GM23338 (cell line): Measurements from ENCODE around the gene MRPL48. TPM values are rescaled to one million over a fixed set of nuclear protein-coding genes. Genes with fewer than 3 reads are reported as not detected.
A peak's percentile ranks its signal among the peaks of the same experiment; 100 is the strongest.

Source experiments
- ATAC-seq: fragments of 200-7000 bp; cut with Tn5 transposase; 3 replicates; pipeline ENCODE4 v1.9.1; 2020
- DNase-seq: peaks from one replicate; pipeline ENCODE4 v3.0.0-alpha.2; 2015; ENCODE audit warnings: low spot score
- H2AFZ ChIP-seq: fragments of 200-600 bp; sonication (generic); 2 replicates; pipeline ENCODE4 v1.8.0; 2016; ENCODE audit warnings: antibody characterized with exemption, mild to moderate bottlenecking, moderate library complexity
- H3F3A ChIP-seq: fragments of 200-600 bp; sonication (generic); replicated peaks from 2 replicates; pipeline ENCODE4 v1.8.0; 2017; ENCODE audit warnings: antibody characterized with exemption, mixed run types, low read depth
- H3K27ac ChIP-seq: fragments of 200-600 bp; sonication (generic); 2 replicates; pipeline ENCODE4 v1.6.1; 2016; ENCODE audit warnings: low read depth
- H3K27me3 ChIP-seq: fragments of 200-600 bp; sonication (generic); 2 replicates; pipeline ENCODE4 v1.8.0; 2016; ENCODE audit warnings: mild to moderate bottlenecking, mixed run types, moderate library complexity; ENCODE audit not compliant: insufficient read depth
- H3K36me3 ChIP-seq: fragments of 200-600 bp; sonication (generic); 2 replicates; pipeline ENCODE4 v1.8.0; 2016; ENCODE audit warnings: mild to moderate bottlenecking; ENCODE audit not compliant: insufficient read depth
- H3K4me1 ChIP-seq: fragments of 200-600 bp; sonication (generic); 2 replicates; pipeline ENCODE4 v1.8.0; 2016; ENCODE audit warnings: mild to moderate bottlenecking, moderate library complexity; ENCODE audit not compliant: insufficient read depth
- H3K4me2 ChIP-seq: fragments of 200-600 bp; sonication (generic); 2 replicates; pipeline ENCODE4 v1.7.1; 2017; ENCODE audit warnings: mixed run types
- H3K4me3 ChIP-seq: fragments of 200-600 bp; sonication (generic); 2 replicates; pipeline ENCODE4 v1.6.1; 2016; ENCODE audit warnings: mixed run types
- H3K79me2 ChIP-seq: fragments of 200-600 bp; sonication (generic); replicated peaks from 2 replicates; pipeline ENCODE4 v1.8.0; 2017; ENCODE audit warnings: mild to moderate bottlenecking; ENCODE audit not compliant: insufficient read depth
- H3K9me2 ChIP-seq: fragments of 200-600 bp; sonication (generic); 2 replicates; pipeline ENCODE4 v1.8.0; 2017; ENCODE audit not compliant: insufficient read depth
- H4K20me1 ChIP-seq: fragments of 200-600 bp; sonication (generic); replicated peaks from 2 replicates; pipeline ENCODE4 v1.8.0; 2017; ENCODE audit warnings: mild to moderate bottlenecking; ENCODE audit not compliant: insufficient read depth
- H3K27ac Mint-ChIP-seq: 2 replicates; pipeline ENCODE4 v1.8.0; 2020; ENCODE audit warnings: inconsistent platforms, mild to moderate bottlenecking, moderate library complexity, mixed read lengths
- H3K27me3 Mint-ChIP-seq: 3 replicates; pipeline ENCODE4 v1.8.0; 2022; ENCODE audit warnings: low read depth, mild to moderate bottlenecking, moderate library complexity, mixed read lengths, inconsistent platforms; ENCODE audit not compliant: insufficient read depth, poor library complexity
- H3K36me3 Mint-ChIP-seq: 3 replicates; pipeline ENCODE4 v1.8.0; 2021; ENCODE audit warnings: low read depth, mild to moderate bottlenecking, inconsistent platforms, moderate library complexity, mixed read lengths
- H3K4me1 Mint-ChIP-seq: 3 replicates; pipeline ENCODE4 v1.8.0; 2020; ENCODE audit warnings: mild to moderate bottlenecking, inconsistent platforms, mixed read lengths
- H3K4me3 Mint-ChIP-seq: 3 replicates; pipeline ENCODE4 v1.8.0; 2021; ENCODE audit warnings: moderate library complexity, mild to moderate bottlenecking, inconsistent platforms, mixed read lengths
- H3K9me3 Mint-ChIP-seq: 3 replicates; pipeline ENCODE4 v1.8.0; 2020; ENCODE audit warnings: moderate library complexity, mild to moderate bottlenecking, inconsistent platforms, mixed read lengths
- CREB1 ChIP-seq: fragments of 250-450 bp; sonication (Bioruptor Pico); IDR thresholded peaks from 2 replicates; pipeline ENCODE4 v1.5.0; 2020; ENCODE audit warnings: low read depth, mild to moderate bottlenecking, moderate library complexity
- EZH2 ChIP-seq: fragments of 200-600 bp; sonication (generic); IDR thresholded peaks from one replicate; pipeline ENCODE4 v1.8.0; 2017; ENCODE audit warnings: antibody characterized with exemption, mild to moderate bottlenecking, low read depth; ENCODE audit not compliant: unreplicated experiment
- EZH2phosphoT487 ChIP-seq: fragments of 200-600 bp; sonication (generic); IDR thresholded peaks from one replicate; pipeline ENCODE4 v1.8.1; 2018; ENCODE audit warnings: antibody characterized with exemption; ENCODE audit not compliant: unreplicated experiment
- JUNB ChIP-seq: IDR thresholded peaks from one replicate; pipeline ENCODE4 v1.6.1; 2016; ENCODE audit warnings: antibody characterized with exemption; ENCODE audit not compliant: unreplicated experiment
- NANOG ChIP-seq: IDR thresholded peaks from 2 replicates; pipeline ENCODE4 v1.6.1; 2016; ENCODE audit warnings: antibody characterized with exemption, borderline replicate concordance
- POLR2AphosphoS5 ChIP-seq: IDR thresholded peaks from 2 replicates; pipeline ENCODE4 v1.6.1; 2016; ENCODE audit warnings: antibody characterized with exemption, low read depth
- STAT1 ChIP-seq: IDR thresholded peaks from one replicate; pipeline ENCODE4 v1.6.1; 2016; ENCODE audit warnings: antibody characterized with exemption; ENCODE audit not compliant: unreplicated experiment
- ZNF114 ChIP-seq: fragments of 250-450 bp; sonication (Bioruptor Pico); IDR thresholded peaks from 2 replicates; pipeline ENCODE4 v1.5.0; 2020; ENCODE audit warnings: mild to moderate bottlenecking, moderate library complexity
- ZNF331 ChIP-seq: fragments of 250-450 bp; sonication (Bioruptor Pico); IDR thresholded peaks from 2 replicates; pipeline ENCODE4 v1.5.0; 2020; ENCODE audit warnings: low read depth, mild to moderate bottlenecking, moderate library complexity
- polyA plus RNA-seq: library from polyadenylated mRNA; unstranded; fragments of >200 nt; fragmentation: Nextera tagmentation; extraction: Ambion mirVana; gene quantifications from 2 replicates; pipeline ENCODE4 v1.2.1, GENCODE V29; 2016
- total RNA-seq: library from RNA; depleted of rRNA; stranded (reverse); fragments of >200 nt; shearing (Covaris generic); gene quantifications from 2 replicates; pipeline ENCODE4 v1.2.3, GENCODE V29; 2014
- TF ChIP-seq, protein P1 (sequence below): IDR thresholded peaks from 2 replicates; pipeline ENCODE4 v1.6.1; 2016; ENCODE audit warnings: antibody characterized with exemption
- TF ChIP-seq, protein P2 (sequence below), 2 experiments: fragments of 200-600 bp in 1 of 2; sonication (generic) in 1 of 2; conservative IDR thresholded peaks; 2 replicates each; pipeline versions ENCODE4 v1.5.1 to v1.6.1; 2016 to 2017; ENCODE audit warnings: antibody characterized with exemption in 2 of 2, low read depth in 2 of 2, mild to moderate bottlenecking in 2 of 2, moderate library complexity in 1 of 2
- TF ChIP-seq, protein P3 (sequence below): IDR thresholded peaks from one replicate; pipeline ENCODE4 v1.6.1; 2018; ENCODE audit warnings: antibody characterized with exemption; ENCODE audit not compliant: unreplicated experiment
- TF ChIP-seq, protein P4 (sequence below): fragments of 250-450 bp; sonication (Bioruptor Pico); IDR thresholded peaks from 2 replicates; pipeline ENCODE4 v1.5.0; 2020; ENCODE audit warnings: mild to moderate bottlenecking, moderate library complexity

Gene MRPL48
- total and polyA plus RNA-seq, 2 experiments from 2014 or later, result 24.1 to 103 TPM

DNA sequence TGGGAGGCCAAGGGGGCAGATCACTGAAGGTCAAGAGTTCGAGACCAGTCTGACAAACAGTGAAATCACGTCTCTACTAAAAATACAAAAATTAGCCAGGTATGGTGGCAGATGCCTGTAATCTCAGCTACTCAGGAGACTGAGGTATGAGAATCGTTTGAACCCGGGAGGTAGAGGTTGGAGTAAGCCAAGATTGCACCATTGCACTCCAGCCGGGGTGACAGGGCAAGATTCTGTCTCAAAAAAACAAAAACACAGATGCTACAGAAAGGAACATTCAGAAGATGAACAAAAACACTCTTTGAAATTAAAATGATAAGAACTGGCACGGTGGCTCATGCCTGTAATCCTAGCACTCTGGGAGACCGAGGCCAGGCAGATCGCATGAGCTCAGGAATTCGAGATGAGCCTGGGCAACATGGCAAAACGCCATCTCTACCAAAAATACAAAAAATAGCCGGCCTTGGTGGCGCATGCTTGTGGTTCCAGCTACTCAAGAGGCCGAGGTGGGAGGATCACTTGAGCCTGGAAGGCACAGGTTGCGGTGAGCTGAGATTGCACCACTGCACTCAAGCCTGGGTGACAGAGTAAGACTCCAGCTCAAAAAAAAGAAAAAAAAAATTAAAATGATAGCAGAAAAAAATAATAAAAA lies 35.3 kb upstream of the MRPL48 start (continued):
- TF ChIP-seq, protein P1, sequence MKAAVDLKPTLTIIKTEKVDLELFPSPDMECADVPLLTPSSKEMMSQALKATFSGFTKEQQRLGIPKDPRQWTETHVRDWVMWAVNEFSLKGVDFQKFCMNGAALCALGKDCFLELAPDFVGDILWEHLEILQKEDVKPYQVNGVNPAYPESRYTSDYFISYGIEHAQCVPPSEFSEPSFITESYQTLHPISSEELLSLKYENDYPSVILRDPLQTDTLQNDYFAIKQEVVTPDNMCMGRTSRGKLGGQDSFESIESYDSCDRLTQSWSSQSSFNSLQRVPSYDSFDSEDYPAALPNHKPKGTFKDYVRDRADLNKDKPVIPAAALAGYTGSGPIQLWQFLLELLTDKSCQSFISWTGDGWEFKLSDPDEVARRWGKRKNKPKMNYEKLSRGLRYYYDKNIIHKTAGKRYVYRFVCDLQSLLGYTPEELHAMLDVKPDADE, result no peak
- TF ChIP-seq ZNF114 (CRISPR knock-in tag) (no peak), CREB1 (CRISPR knock-in tag) (no peak), EZH2phosphoT487 (no peak), STAT1 (no peak), EZH2 (no peak), ZNF331 (CRISPR knock-in tag) (no peak), POLR2AphosphoS5 (no peak), NANOG (no peak)
- TF ChIP-seq, protein P2, sequence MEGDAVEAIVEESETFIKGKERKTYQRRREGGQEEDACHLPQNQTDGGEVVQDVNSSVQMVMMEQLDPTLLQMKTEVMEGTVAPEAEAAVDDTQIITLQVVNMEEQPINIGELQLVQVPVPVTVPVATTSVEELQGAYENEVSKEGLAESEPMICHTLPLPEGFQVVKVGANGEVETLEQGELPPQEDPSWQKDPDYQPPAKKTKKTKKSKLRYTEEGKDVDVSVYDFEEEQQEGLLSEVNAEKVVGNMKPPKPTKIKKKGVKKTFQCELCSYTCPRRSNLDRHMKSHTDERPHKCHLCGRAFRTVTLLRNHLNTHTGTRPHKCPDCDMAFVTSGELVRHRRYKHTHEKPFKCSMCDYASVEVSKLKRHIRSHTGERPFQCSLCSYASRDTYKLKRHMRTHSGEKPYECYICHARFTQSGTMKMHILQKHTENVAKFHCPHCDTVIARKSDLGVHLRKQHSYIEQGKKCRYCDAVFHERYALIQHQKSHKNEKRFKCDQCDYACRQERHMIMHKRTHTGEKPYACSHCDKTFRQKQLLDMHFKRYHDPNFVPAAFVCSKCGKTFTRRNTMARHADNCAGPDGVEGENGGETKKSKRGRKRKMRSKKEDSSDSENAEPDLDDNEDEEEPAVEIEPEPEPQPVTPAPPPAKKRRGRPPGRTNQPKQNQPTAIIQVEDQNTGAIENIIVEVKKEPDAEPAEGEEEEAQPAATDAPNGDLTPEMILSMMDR (conservative IDR thresholded peaks at IDR 0.05; ENCODE audit: low read depth in 2 of 2), result no peak
- TF ChIP-seq, protein P3, sequence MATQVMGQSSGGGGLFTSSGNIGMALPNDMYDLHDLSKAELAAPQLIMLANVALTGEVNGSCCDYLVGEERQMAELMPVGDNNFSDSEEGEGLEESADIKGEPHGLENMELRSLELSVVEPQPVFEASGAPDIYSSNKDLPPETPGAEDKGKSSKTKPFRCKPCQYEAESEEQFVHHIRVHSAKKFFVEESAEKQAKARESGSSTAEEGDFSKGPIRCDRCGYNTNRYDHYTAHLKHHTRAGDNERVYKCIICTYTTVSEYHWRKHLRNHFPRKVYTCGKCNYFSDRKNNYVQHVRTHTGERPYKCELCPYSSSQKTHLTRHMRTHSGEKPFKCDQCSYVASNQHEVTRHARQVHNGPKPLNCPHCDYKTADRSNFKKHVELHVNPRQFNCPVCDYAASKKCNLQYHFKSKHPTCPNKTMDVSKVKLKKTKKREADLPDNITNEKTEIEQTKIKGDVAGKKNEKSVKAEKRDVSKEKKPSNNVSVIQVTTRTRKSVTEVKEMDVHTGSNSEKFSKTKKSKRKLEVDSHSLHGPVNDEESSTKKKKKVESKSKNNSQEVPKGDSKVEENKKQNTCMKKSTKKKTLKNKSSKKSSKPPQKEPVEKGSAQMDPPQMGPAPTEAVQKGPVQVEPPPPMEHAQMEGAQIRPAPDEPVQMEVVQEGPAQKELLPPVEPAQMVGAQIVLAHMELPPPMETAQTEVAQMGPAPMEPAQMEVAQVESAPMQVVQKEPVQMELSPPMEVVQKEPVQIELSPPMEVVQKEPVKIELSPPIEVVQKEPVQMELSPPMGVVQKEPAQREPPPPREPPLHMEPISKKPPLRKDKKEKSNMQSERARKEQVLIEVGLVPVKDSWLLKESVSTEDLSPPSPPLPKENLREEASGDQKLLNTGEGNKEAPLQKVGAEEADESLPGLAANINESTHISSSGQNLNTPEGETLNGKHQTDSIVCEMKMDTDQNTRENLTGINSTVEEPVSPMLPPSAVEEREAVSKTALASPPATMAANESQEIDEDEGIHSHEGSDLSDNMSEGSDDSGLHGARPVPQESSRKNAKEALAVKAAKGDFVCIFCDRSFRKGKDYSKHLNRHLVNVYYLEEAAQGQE, result no peak

DNA sequence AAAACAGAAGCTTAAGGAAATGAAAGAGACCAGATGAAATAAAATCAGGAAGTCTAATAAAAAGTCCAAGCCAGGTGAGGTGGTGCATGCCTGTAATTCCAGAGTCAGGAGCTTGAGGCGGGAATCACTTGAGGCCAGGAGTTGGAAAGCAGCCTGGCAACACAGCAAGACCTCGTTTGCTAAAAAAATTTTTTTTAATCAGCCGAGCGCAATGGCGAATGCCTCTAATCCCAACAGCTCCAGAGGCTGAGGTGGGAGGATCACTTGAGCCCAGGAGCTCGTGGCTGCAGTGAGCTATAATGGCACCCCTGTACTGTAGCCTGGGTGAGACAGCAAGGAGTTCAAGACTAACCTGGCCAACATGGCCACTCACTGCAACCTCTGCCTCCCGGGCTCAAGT lies 34.8 kb upstream of the MRPL48 start:
- H3K27ac Mint-ChIP-seq, result no peak overlapping the region
- no peak overlapping the region for H3K27ac ChIP-seq
- H4K20me1 ChIP-seq, result peaks cover 58% of the 10 kb centered on the region
- no peak overlapping the region for H3K4me2 ChIP-seq
- no peaks in the 10 kb centered on the region for H3K9me2 ChIP-seq
- H3K36me3 ChIP-seq, result no peaks in the 10 kb centered on the region
- no peak overlapping the region; the same call in 2 of the 3 replicates for H3K4me3 Mint-ChIP-seq
- no peak overlapping the region for H2AFZ ChIP-seq
- H3K4me3 ChIP-seq, result no peak overlapping the region
- peaks cover 2% of the 10 kb centered on the region; the same call in 1 of the 3 replicates for H3K36me3 Mint-ChIP-seq
- DNase-seq (peak; percentile 26), ATAC-seq (no peak)
- H3K27me3 ChIP-seq, result no peaks in the 10 kb centered on the region
- no peaks in the 10 kb centered on the region for H3K9me3 Mint-ChIP-seq
- no peaks in the 10 kb centered on the region for H3F3A ChIP-seq
- peaks cover 11% of the 10 kb centered on the region; the same call in 2 of the 3 replicates for H3K4me1 Mint-ChIP-seq
- peaks cover 6% of the 10 kb centered on the region for H3K27me3 Mint-ChIP-seq
- peaks cover 14% of the 10 kb centered on the region for H3K4me1 ChIP-seq
- peaks cover 99% of the 10 kb centered on the region for H3K79me2 ChIP-seq
- TF ChIP-seq EZH2, result no peak
- no peak for TF ChIP-seq JUNB
- no peak for TF ChIP-seq ZNF114 (CRISPR knock-in tag)
- no peak for TF ChIP-seq STAT1
- TF ChIP-seq, protein P4, sequence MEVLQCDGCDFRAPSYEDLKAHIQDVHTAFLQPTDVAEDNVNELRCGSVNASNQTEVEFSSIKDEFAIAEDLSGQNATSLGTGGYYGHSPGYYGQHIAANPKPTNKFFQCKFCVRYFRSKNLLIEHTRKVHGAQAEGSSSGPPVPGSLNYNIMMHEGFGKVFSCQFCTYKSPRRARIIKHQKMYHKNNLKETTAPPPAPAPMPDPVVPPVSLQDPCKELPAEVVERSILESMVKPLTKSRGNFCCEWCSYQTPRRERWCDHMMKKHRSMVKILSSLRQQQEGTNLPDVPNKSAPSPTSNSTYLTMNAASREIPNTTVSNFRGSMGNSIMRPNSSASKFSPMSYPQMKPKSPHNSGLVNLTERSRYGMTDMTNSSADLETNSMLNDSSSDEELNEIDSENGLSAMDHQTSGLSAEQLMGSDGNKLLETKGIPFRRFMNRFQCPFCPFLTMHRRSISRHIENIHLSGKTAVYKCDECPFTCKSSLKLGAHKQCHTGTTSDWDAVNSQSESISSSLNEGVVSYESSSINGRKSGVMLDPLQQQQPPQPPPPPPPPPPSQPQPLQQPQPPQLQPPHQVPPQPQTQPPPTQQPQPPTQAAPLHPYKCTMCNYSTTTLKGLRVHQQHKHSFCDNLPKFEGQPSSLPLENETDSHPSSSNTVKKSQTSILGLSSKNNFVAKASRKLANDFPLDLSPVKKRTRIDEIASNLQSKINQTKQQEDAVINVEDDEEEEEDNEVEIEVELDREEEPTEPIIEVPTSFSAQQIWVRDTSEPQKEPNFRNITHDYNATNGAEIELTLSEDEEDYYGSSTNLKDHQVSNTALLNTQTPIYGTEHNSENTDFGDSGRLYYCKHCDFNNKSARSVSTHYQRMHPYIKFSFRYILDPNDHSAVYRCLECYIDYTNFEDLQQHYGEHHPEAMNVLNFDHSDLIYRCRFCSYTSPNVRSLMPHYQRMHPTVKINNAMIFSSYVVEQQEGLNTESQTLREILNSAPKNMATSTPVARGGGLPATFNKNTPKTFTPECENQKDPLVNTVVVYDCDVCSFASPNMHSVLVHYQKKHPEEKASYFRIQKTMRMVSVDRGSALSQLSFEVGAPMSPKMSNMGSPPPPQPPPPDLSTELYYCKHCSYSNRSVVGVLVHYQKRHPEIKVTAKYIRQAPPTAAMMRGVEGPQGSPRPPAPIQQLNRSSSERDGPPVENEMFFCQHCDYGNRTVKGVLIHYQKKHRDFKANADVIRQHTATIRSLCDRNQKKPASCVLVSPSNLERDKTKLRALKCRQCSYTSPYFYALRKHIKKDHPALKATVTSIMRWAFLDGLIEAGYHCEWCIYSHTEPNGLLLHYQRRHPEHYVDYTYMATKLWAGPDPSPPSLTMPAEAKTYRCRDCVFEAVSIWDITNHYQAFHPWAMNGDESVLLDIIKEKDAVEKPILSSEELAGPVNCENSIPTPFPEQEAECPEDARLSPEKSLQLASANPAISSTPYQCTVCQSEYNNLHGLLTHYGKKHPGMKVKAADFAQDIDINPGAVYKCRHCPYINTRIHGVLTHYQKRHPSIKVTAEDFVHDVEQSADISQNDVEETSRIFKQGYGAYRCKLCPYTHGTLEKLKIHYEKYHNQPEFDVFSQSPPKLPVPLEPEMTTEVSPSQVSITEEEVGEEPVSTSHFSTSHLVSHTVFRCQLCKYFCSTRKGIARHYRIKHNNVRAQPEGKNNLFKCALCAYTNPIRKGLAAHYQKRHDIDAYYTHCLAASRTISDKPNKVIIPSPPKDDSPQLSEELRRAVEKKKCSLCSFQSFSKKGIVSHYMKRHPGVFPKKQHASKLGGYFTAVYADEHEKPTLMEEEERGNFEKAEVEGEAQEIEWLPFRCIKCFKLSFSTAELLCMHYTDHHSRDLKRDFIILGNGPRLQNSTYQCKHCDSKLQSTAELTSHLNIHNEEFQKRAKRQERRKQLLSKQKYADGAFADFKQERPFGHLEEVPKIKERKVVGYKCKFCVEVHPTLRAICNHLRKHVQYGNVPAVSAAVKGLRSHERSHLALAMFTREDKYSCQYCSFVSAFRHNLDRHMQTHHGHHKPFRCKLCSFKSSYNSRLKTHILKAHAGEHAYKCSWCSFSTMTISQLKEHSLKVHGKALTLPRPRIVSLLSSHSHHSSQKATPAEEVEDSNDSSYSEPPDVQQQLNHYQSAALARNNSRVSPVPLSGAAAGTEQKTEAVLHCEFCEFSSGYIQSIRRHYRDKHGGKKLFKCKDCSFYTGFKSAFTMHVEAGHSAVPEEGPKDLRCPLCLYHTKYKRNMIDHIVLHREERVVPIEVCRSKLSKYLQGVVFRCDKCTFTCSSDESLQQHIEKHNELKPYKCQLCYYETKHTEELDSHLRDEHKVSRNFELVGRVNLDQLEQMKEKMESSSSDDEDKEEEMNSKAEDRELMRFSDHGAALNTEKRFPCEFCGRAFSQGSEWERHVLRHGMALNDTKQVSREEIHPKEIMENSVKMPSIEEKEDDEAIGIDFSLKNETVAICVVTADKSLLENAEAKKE, result no peak
